H9 (cell line): ENCODE measurements around the gene KRT78. TPM values are rescaled to one million over a fixed set of nuclear protein-coding genes. Genes with fewer than 3 reads are reported as not detected.

ENCODE experiments used
- DNase-seq: peaks from one replicate; pipeline ENCODE4 v3.0.0-alpha.2; 2017
- H2AFZ ChIP-seq: one replicate; pipeline ENCODE4 v1.6.1; 2013; ENCODE audit warnings: mild to moderate bottlenecking, low read length, control low read depth, moderate library complexity
- H2AK5ac ChIP-seq: 2 replicates; pipeline ENCODE4 v1.6.1; 2013; ENCODE audit warnings: low read length, control low read depth, mixed read lengths; ENCODE audit not compliant: insufficient read length
- H2BK120ac ChIP-seq: one replicate; pipeline ENCODE4 v1.6.1; 2013; ENCODE audit warnings: low read depth, mild to moderate bottlenecking, low read length, control low read depth, inconsistent platforms; ENCODE audit not compliant: poor library complexity, severe bottlenecking
- H2BK12ac ChIP-seq: 2 replicates; pipeline ENCODE4 v1.6.1; 2013; ENCODE audit warnings: low read length, control low read depth, mixed read lengths, low read depth; ENCODE audit not compliant: insufficient read length
- H2BK15ac ChIP-seq: 2 replicates; pipeline ENCODE4 v1.6.1; 2013; ENCODE audit warnings: low read depth, low read length, control low read depth
- H2BK20ac ChIP-seq: one replicate; pipeline ENCODE4 v1.6.1; 2013; ENCODE audit warnings: low read depth, mild to moderate bottlenecking, low read length, control low read depth, inconsistent platforms; ENCODE audit not compliant: poor library complexity, severe bottlenecking
- H2BK5ac ChIP-seq: 2 replicates; pipeline ENCODE4 v1.6.1; 2013; ENCODE audit warnings: low read length, control low read depth, mixed read lengths; ENCODE audit not compliant: insufficient read length
- H3K14ac ChIP-seq: 2 replicates; pipeline ENCODE4 v1.6.1; 2013; ENCODE audit warnings: low read length, control low read depth; ENCODE audit not compliant: insufficient read depth
- H3K18ac ChIP-seq: 2 replicates; pipeline ENCODE4 v1.6.1; 2013; ENCODE audit warnings: low read depth, mild to moderate bottlenecking, mixed read lengths, low read length, control low read depth; ENCODE audit not compliant: insufficient read length
- H3K23ac ChIP-seq: 2 replicates; pipeline ENCODE4 v1.6.1; 2013; ENCODE audit warnings: low read length, control low read depth, mixed read lengths, low read depth; ENCODE audit not compliant: insufficient read length
- H3K23me2 ChIP-seq: 2 replicates; pipeline ENCODE4 v1.6.1; 2013; ENCODE audit warnings: low read depth, mild to moderate bottlenecking, mixed read lengths, low read length, control low read depth; ENCODE audit not compliant: insufficient read length, poor library complexity, severe bottlenecking
- H3K27ac ChIP-seq: 2 replicates; pipeline ENCODE4 v1.5.1; 2013; ENCODE audit warnings: low read length, control low read depth, mixed read lengths, low read depth; ENCODE audit not compliant: insufficient read length
- H3K27me3 ChIP-seq: 2 replicates; pipeline ENCODE4 v1.6.1; 2013; ENCODE audit warnings: low read length, control low read depth, inconsistent platforms; ENCODE audit not compliant: insufficient read depth
- H3K4ac ChIP-seq: 2 replicates; pipeline ENCODE4 v1.6.1; 2013; ENCODE audit warnings: low read depth, mild to moderate bottlenecking, control low read depth, inconsistent platforms, low read length, moderate library complexity
- H3K4me1 ChIP-seq: 2 replicates; pipeline ENCODE4 v1.6.1; 2013; ENCODE audit warnings: low read length, control low read depth, inconsistent platforms; ENCODE audit not compliant: insufficient read depth
- H3K4me2 ChIP-seq: 2 replicates; pipeline ENCODE4 v1.6.1; 2013; ENCODE audit warnings: low read length, control low read depth, mixed read lengths; ENCODE audit not compliant: insufficient read length, insufficient read depth
- H3K56ac ChIP-seq: 2 replicates; pipeline ENCODE4 v1.6.1; 2013; ENCODE audit warnings: low read depth, mild to moderate bottlenecking, mixed read lengths, low read length, control low read depth; ENCODE audit not compliant: insufficient read length
- H3K79me1 ChIP-seq: 2 replicates; pipeline ENCODE4 v1.6.1; 2013; ENCODE audit warnings: low read depth, mild to moderate bottlenecking, moderate library complexity, low read length, control low read depth, inconsistent platforms; ENCODE audit not compliant: insufficient read depth, poor library complexity, severe bottlenecking
- H3K79me2 ChIP-seq: 2 replicates; pipeline ENCODE4 v1.6.1; 2013; ENCODE audit warnings: low read length, control low read depth, inconsistent platforms; ENCODE audit not compliant: insufficient read depth
- H3K9ac ChIP-seq: 2 replicates; pipeline ENCODE4 v1.6.1; 2013; ENCODE audit warnings: low read length, control low read depth, mixed read lengths; ENCODE audit not compliant: insufficient read length; ENCODE audit errors: extremely low read depth
- H3K9me3 ChIP-seq: one replicate; pipeline ENCODE4 v1.6.1; 2013; ENCODE audit warnings: low read depth, low read length, inconsistent platforms; ENCODE audit not compliant: control insufficient read depth
- H3T11ph ChIP-seq: one replicate; pipeline ENCODE4 v1.6.1; 2013; ENCODE audit warnings: mild to moderate bottlenecking, low read length, control low read depth, inconsistent platforms
- H4K20me1 ChIP-seq: one replicate; pipeline ENCODE4 v1.6.1; 2013; ENCODE audit not compliant: control insufficient read depth, insufficient read length, insufficient read depth
- H4K5ac ChIP-seq: 2 replicates; pipeline ENCODE4 v1.6.1; 2013; ENCODE audit warnings: low read depth, mild to moderate bottlenecking, mixed read lengths, low read length, control low read depth; ENCODE audit not compliant: insufficient read length
- H4K8ac ChIP-seq: replicated peaks from 2 replicates; pipeline ENCODE4 v1.6.1; 2013; ENCODE audit warnings: low read length, control low read depth, mixed read lengths, low read depth; ENCODE audit not compliant: insufficient read length
- H4K91ac ChIP-seq: 2 replicates; pipeline ENCODE4 v1.6.1; 2013; ENCODE audit warnings: low read depth, mild to moderate bottlenecking, moderate library complexity, mixed read lengths, low read length, control low read depth; ENCODE audit not compliant: insufficient read length
- H3K27ac Mint-ChIP-seq, 3 experiments: 2 replicates in 2 of 3; 3 replicates in 1 of 3; pipeline ENCODE4 v1.8.0; 2020 to 2021; ENCODE audit warnings: mixed read lengths in 3 of 3, mild to moderate bottlenecking in 1 of 3, moderate library complexity in 1 of 3
- H3K27me3 Mint-ChIP-seq: 2 replicates; pipeline ENCODE4 v1.8.0; 2021; ENCODE audit warnings: low read depth, mild to moderate bottlenecking, moderate library complexity, mixed read lengths
- H3K36me3 Mint-ChIP-seq, 3 experiments: 2 replicates in 2 of 3; 3 replicates in 1 of 3; pipeline ENCODE4 v1.8.0; 2020 to 2021; ENCODE audit warnings: low read depth in 3 of 3, mixed read lengths in 3 of 3; ENCODE audit not compliant: insufficient read depth in 1 of 3
- H3K4me1 Mint-ChIP-seq, 2 experiments: 2 replicates each; pipeline ENCODE4 v1.8.0; 2020; ENCODE audit warnings: mixed read lengths in 2 of 2
- H3K4me3 Mint-ChIP-seq, 2 experiments: 2 replicates in 1 of 2; 3 replicates in 1 of 2; pipeline ENCODE4 v1.8.0; 2020 to 2021; ENCODE audit warnings: mild to moderate bottlenecking in 2 of 2, mixed read lengths in 2 of 2, moderate library complexity in 1 of 2
- H3K9me3 Mint-ChIP-seq, 2 experiments: 2 replicates in 1 of 2; 3 replicates in 1 of 2; pipeline ENCODE4 v1.8.0; 2020; ENCODE audit warnings: mild to moderate bottlenecking in 2 of 2, mixed read lengths in 2 of 2, moderate library complexity in 1 of 2
- CTCF ChIP-seq: fragments of 200-600 bp; sonication (generic); conservative IDR thresholded peaks from 3 replicates; pipeline ENCODE4 v1.8.0; 2021; ENCODE audit warnings: antibody characterized with exemption, mild to moderate bottlenecking
- WGBS: extraction: QIAGEN DNeasy Blood & Tissue Kit; methylation state at CpG from one replicate; pipeline ENCODE4 v1.1.7; 2013; ENCODE audit warnings: missing lambda C conversion rate, low lambda C conversion rate, mixed read lengths; ENCODE audit not compliant: insufficient read length; ENCODE audit errors: extremely low coverage; 5-methylcytosine and 5-hydroxymethylcytosine counted together
- total RNA-seq: library from RNA; stranded (reverse); gene quantifications from 2 replicates; pipeline ENCODE4 v1.2.1, GENCODE V29; 2021

Gene KRT78
- total RNA-seq, 1 experiment from 2014 or later: not detected

GRCh38 chr12:52806169-52806811, 42.5 kb downstream of the KRT78 start:
- Mint-ChIP-seq H3K36me3 (no peaks in the 10 kb centered on the region), H3K4me1 (peaks cover 21 to 22% of the 10 kb centered on the region in 2 experiments), H3K9me3 (no peaks in the 10 kb centered on the region), H3K27me3 (peaks cover 10% of the 10 kb centered on the region), H3K27ac (no peak overlapping the region), H3K4me3 (no peak overlapping the region)
- Histone ChIP-seq H3K18ac (no peak overlapping the region), H3K4me2 (no peak overlapping the region), H3K27ac (no peak overlapping the region), H3T11ph (no peak overlapping the region), H2AK5ac (no peak overlapping the region), H3K79me2 (no peaks in the 10 kb centered on the region), H3K79me1 (no peaks in the 10 kb centered on the region), H4K5ac (no peak overlapping the region), H4K8ac (no peak overlapping the region), H2BK20ac (no peak overlapping the region), H2BK120ac (no peak overlapping the region), H2BK15ac (no peak overlapping the region), H3K56ac (no peak overlapping the region), H2BK5ac (no peak overlapping the region), H2AFZ (no peak overlapping the region), H3K23ac (no peak overlapping the region), H3K14ac (no peak overlapping the region), H4K20me1 (no peaks in the 10 kb centered on the region), H3K23me2 (no peaks in the 10 kb centered on the region), H3K4ac (no peak overlapping the region), H4K91ac (no peak overlapping the region), H2BK12ac (no peak overlapping the region), H3K9ac (no peak overlapping the region), H3K4me1 (peaks cover 2% of the 10 kb centered on the region; the same call in 1 of the 2 replicates), H3K27me3 (no peaks in the 10 kb centered on the region), H3K9me3 (no peaks in the 10 kb centered on the region)
- TF ChIP-seq CTCF: no peak
- no peak for DNase-seq
- WGBS: no CpG with 5 or more reads among the region's 3 CpGs
